ENCODE measurements around the gene EHMT2. TPM values are rescaled to one million over a fixed set of nuclear protein-coding genes. Genes with fewer than 3 reads are reported as not detected.
A peak's percentile ranks its signal among the peaks of the same experiment; 100 is the strongest.
"Not testable (repeated sequence)": the region's sequence is repeated elsewhere in the genome, so short reads cannot be mapped to it uniquely, and the experiment has no call there.

EHMT2 gene
- total RNA-seq, 1 experiment from 2014 or later, result 68.3 TPM

DNA sequence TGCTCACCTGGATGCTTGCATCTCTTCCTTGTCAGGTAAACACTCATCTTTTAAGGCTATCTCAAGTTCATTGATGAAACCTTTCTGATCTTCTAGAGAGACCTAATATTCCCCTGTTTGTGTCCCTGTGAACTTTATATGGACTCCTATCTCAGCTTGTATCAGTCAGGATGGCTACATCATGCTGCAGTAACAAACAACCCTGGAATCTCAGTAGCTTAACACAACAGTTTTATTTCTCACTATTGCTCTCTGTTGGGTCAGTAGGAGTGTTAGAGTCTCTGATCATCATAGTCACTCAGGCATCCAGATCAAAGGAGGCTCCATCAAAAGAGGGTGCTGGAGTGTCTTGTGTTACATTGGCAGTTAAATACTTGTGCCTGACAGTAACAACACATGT, 17.9 kb upstream of the EHMT2 start:
- Histone ChIP-seq H3K27ac (no peak overlapping the region), H2AFZ (no peak overlapping the region), H3F3A (ENCODE audit: insufficient read depth, low read depth) (peaks cover 25% of the 10 kb centered on the region), H3K4me2 (no peak overlapping the region), H3K79me2 (ENCODE audit: low read depth) (no peaks in the 10 kb centered on the region), H4K20me1 (ENCODE audit: insufficient read depth) (no peaks in the 10 kb centered on the region), H3K27me3 (ENCODE audit: insufficient read depth, low read depth) (no peaks in the 10 kb centered on the region), H3K36me3 (ENCODE audit: low read depth) (no peaks in the 10 kb centered on the region), H3K9me2 (ENCODE audit: insufficient read depth) (no peaks in the 10 kb centered on the region), H3K4me1 (replicated peaks; ENCODE audit: insufficient read depth) (peaks cover 19% of the 10 kb centered on the region), H3K4me3 (no peak overlapping the region), H3K9me3 (ENCODE audit: insufficient read depth, low read depth) (no peaks in the 10 kb centered on the region)
- POLR2A ChIA-PET (ENCODE audit: unreplicated experiment), result no interaction called here
- no peak for TF ChIP-seq EZH2 (IDR thresholded peaks at IDR 0.05; ENCODE audit: low read depth)
- TF ChIP-seq, protein P1, sequence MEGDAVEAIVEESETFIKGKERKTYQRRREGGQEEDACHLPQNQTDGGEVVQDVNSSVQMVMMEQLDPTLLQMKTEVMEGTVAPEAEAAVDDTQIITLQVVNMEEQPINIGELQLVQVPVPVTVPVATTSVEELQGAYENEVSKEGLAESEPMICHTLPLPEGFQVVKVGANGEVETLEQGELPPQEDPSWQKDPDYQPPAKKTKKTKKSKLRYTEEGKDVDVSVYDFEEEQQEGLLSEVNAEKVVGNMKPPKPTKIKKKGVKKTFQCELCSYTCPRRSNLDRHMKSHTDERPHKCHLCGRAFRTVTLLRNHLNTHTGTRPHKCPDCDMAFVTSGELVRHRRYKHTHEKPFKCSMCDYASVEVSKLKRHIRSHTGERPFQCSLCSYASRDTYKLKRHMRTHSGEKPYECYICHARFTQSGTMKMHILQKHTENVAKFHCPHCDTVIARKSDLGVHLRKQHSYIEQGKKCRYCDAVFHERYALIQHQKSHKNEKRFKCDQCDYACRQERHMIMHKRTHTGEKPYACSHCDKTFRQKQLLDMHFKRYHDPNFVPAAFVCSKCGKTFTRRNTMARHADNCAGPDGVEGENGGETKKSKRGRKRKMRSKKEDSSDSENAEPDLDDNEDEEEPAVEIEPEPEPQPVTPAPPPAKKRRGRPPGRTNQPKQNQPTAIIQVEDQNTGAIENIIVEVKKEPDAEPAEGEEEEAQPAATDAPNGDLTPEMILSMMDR (conservative IDR thresholded peaks at IDR 0.05), result no peak
- no peak for DNase-seq
- intact Hi-C loops (cut with micrococcal nuclease; ENCODE audit: unreplicated experiment), result no loop called here
- BruUV-seq (replicated peaks), result no TSS peak
- CTCF ChIA-PET, result no interaction called here

DNA sequence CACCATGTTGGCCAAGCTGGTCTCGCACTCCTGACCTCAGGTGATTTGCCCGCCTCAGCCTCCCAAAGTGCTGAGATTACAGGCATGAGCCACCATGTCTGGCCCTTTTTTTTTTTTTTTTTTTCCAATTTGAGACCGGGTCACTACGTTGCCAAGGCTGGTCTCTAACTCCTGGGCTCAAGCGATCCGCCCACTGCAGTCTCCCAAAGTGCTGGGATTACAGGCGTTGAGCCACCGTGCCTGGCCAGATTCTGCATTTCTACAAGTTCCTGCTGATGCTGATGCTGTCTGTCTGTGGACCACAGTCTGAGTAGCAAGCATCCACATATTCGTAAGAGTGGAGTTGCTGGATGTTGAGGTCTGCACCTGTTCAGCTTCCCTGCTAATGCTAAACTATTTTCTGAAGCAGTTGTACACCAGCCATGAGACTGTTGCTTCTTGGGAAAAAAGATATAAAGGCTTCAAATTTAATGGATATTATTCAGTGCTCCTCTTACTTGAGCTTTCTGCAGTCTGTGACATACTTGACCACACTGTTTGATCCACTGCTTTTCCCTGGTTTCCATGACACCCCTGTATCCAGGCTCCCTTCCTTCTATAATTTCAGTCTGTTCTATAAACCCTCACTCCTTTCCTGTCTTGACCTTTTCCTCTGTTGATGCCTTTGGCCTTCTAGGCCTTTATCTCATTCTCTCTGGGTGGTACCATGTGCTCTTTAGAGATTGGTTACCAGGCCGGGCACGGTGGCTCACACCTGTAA, 14.5 kb upstream of the EHMT2 start:
- POLR2A ChIA-PET (ENCODE audit: unreplicated experiment), result no interaction called here
- H3K4me2 ChIP-seq, result no peak overlapping the region
- CTCF ChIA-PET, result no interaction called here

DNA sequence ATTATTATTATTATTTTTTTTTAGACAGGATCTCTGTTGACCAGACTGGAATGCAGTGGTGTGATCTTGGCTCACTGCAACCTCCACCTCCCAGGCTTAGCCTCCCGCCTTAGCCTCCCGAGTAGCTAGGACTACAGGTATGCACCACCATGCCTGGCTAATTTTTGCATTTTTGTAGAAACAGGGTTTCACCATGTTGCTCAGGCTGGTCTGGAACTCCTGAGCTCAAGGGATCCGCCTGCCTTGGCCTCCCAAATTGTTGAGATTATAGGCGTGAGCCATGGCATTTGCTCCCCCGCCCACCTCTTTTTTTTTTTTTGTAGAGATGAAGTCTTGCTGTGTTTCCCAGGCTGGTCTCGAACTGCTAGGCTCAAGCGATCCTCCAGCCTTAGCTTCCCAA, 11.8 kb upstream of the EHMT2 start:
- H3K9me3 ChIP-seq (ENCODE audit: insufficient read depth, low read depth); H2AFZ ChIP-seq; H3K4me3 ChIP-seq; H3K27me3 ChIP-seq (ENCODE audit: insufficient read depth, low read depth); BruUV-seq (replicated peaks); H3K79me2 ChIP-seq (ENCODE audit: low read depth); H3K4me2 ChIP-seq; H3K27ac ChIP-seq; H3K9me2 ChIP-seq (ENCODE audit: insufficient read depth); CTCF ChIA-PET; H3K36me3 ChIP-seq (ENCODE audit: low read depth); H4K20me1 ChIP-seq (ENCODE audit: insufficient read depth); DNase-seq; intact Hi-C loops (cut with micrococcal nuclease; ENCODE audit: unreplicated experiment): not testable (repeated sequence)
- POLR2A ChIA-PET (ENCODE audit: unreplicated experiment), result interaction anchor here (0.6 kb wide), 2 partner anchors 138 to 221 kb away, joined by 3 to 6 read pairs; partner anchors contain the start of gene FKBPL
- peaks cover 23% of the 10 kb centered on the region; the same call in 1 of the 2 replicates for H3K4me1 ChIP-seq (replicated peaks; ENCODE audit: insufficient read depth)
- peaks cover 20% of the 10 kb centered on the region for H3F3A ChIP-seq (ENCODE audit: insufficient read depth, low read depth)

More for the DNA sequence above, 14.5 kb upstream of the EHMT2 start:
- H4K20me1 ChIP-seq (ENCODE audit: insufficient read depth), result no peaks in the 10 kb centered on the region
- no peak for TF ChIP-seq EZH2 (IDR thresholded peaks at IDR 0.05; ENCODE audit: low read depth)
- TF ChIP-seq, protein P1 (conservative IDR thresholded peaks at IDR 0.05), result no peak
- H3K9me3 ChIP-seq (ENCODE audit: insufficient read depth, low read depth), result no peaks in the 10 kb centered on the region
- H3K9me2 ChIP-seq (ENCODE audit: insufficient read depth), result no peaks in the 10 kb centered on the region
- H3K27me3 ChIP-seq (ENCODE audit: insufficient read depth, low read depth), result no peaks in the 10 kb centered on the region
- H3K27ac ChIP-seq, result peak overlapping the region; percentile 82; the same call in 1 of the 2 replicates
- DNase-seq, result no peak
- no peak overlapping the region for H3K4me3 ChIP-seq
- H3K4me1 ChIP-seq (replicated peaks; ENCODE audit: insufficient read depth), result peaks cover 20% of the 10 kb centered on the region; the same call in 1 of the 2 replicates
- no peaks in the 10 kb centered on the region for H3K79me2 ChIP-seq (ENCODE audit: low read depth)
- peaks cover 26% of the 10 kb centered on the region for H3F3A ChIP-seq (ENCODE audit: insufficient read depth, low read depth)
- H3K36me3 ChIP-seq (ENCODE audit: low read depth), result no peaks in the 10 kb centered on the region
- no TSS peak for BruUV-seq (replicated peaks)
- H2AFZ ChIP-seq, result no peak overlapping the region
- intact Hi-C loops (cut with micrococcal nuclease; ENCODE audit: unreplicated experiment), result no loop called here
